ENCODE results near the gene CAAP1. TPM values are rescaled to one million over a fixed set of nuclear protein-coding genes. Genes with fewer than 3 reads are reported as not detected.

CAAP1 gene
- total and polyA plus RNA-seq, 4 donors = 6.9 to 13.9 (median 12.8) TPM

DNA sequence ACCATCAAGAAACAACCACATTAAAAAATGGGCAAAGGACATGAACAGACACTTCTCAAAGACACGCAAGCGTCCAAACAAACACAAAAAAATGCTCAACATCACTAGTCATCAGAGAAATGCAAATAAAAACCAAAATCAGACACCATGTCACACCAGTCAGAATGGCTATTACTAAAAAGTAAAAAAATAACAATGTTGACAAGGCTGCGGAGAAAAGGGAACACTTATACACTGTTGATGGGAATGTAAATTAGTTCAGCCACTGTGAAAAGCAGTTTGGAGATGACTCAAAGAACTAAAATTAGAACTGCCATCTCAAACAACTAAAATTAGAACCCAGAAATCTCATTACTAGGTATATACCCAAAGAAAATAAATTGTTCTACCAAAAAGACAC, 80.4 kb downstream of the CAAP1 start:
- H3K4me1 ChIP-seq (ENCODE audit: control insufficient read depth in 1 of 2, insufficient read depth in 2 of 2, low read length in 2 of 2) = no peaks in the 10 kb centered on the region
- no peaks in the 10 kb centered on the region for H3K27me3 ChIP-seq (ENCODE audit: control insufficient read depth in 1 of 2, insufficient read depth in 2 of 2, low read length in 1 of 2)
- DNase-seq (no peak), ATAC-seq (ENCODE audit: low FRiP score) (no peak)
- intact Hi-C loops (cut with DNase I) = no loop called here
- H3K9me3 ChIP-seq (ENCODE audit: control insufficient read depth, low read length) = no peaks in the 10 kb centered on the region
- no peak overlapping the region for H3K27ac ChIP-seq (ENCODE audit: low read depth in 1 of 2, low read length in 2 of 2)
- WGBS, 2 donors = 80 to 86% methylated on average over 3 of the region's 3 CpGs
- no peaks in the 10 kb centered on the region for H3K36me3 ChIP-seq (ENCODE audit: control insufficient read depth in 1 of 2, insufficient read depth in 2 of 2, low read length in 1 of 2)
- H3K4me3 ChIP-seq (ENCODE audit: low read length in 2 of 2) = no peak overlapping the region

GRCh38 chr9:26811106-26811505, 81.5 kb downstream of the CAAP1 start:
- intact Hi-C loops (cut with DNase I) = no loop called here
- Histone ChIP-seq H3K9me3 (ENCODE audit: control insufficient read depth, low read length) (no peaks in the 10 kb centered on the region), H3K36me3 (ENCODE audit: control insufficient read depth in 1 of 2, insufficient read depth in 2 of 2, low read length in 1 of 2) (no peaks in the 10 kb centered on the region), H3K27ac (ENCODE audit: low read depth in 1 of 2, low read length in 2 of 2) (no peak overlapping the region), H3K27me3 (ENCODE audit: control insufficient read depth in 1 of 2, insufficient read depth in 2 of 2, low read length in 1 of 2) (no peaks in the 10 kb centered on the region), H3K4me1 (ENCODE audit: control insufficient read depth in 1 of 2, insufficient read depth in 2 of 2, low read length in 2 of 2) (no peaks in the 10 kb centered on the region), H3K4me3 (ENCODE audit: low read length in 2 of 2) (no peak overlapping the region)
- DNase-seq (no peak), ATAC-seq (ENCODE audit: low FRiP score) (no peak)

DNA sequence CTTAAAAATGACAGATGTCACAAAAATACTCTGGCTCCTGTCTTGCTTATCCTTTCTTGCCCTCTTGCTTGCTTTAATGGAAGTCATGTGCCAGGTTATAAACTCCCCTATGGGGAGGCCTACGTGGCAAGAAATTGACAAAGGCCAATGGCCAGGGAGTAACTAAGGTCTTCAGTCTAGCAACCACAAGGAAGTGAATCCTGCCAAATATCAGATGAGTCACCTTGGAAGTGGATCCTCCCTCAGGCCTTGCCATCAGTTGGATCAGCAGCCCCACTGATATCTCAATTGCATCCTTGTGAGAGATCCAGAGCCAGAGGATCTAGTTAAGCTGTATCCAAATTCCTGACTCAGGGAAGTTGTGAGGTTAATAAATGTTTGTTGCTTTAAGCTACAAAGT, 82.8 kb downstream of the CAAP1 start:
- Histone ChIP-seq H3K4me3 (ENCODE audit: low read length in 2 of 2) (no peak overlapping the region), H3K27me3 (ENCODE audit: control insufficient read depth in 1 of 2, insufficient read depth in 2 of 2, low read length in 1 of 2) (no peaks in the 10 kb centered on the region), H3K4me1 (ENCODE audit: control insufficient read depth in 1 of 2, insufficient read depth in 2 of 2, low read length in 2 of 2) (no peaks in the 10 kb centered on the region), H3K27ac (ENCODE audit: low read depth in 1 of 2, low read length in 2 of 2) (no peak overlapping the region), H3K36me3 (ENCODE audit: control insufficient read depth in 1 of 2, insufficient read depth in 2 of 2, low read length in 1 of 2) (no peaks in the 10 kb centered on the region), H3K9me3 (ENCODE audit: control insufficient read depth, low read length) (no peaks in the 10 kb centered on the region)
- ATAC-seq (ENCODE audit: low FRiP score) (no peak), DNase-seq (no peak)
- intact Hi-C loops (cut with DNase I) = no loop called here
- 70 to 71% methylated on average over 1 of the region's 1 CpG for WGBS, 2 donors

GRCh38 chr9:26807161-26807560, 85.4 kb downstream of the CAAP1 start:
- intact Hi-C loops (cut with DNase I) = no loop called here
- DNase-seq = no peak
- H3K36me3 ChIP-seq (ENCODE audit: control insufficient read depth in 1 of 2, insufficient read depth in 2 of 2, low read length in 1 of 2) = no peaks in the 10 kb centered on the region
- ATAC-seq (ENCODE audit: low FRiP score) = no peak
- H3K27ac ChIP-seq (ENCODE audit: low read depth in 1 of 2, low read length in 2 of 2) = no peak overlapping the region
- no peaks in the 10 kb centered on the region for H3K9me3 ChIP-seq (ENCODE audit: control insufficient read depth, low read length)
- no peaks in the 10 kb centered on the region for H3K4me1 ChIP-seq (ENCODE audit: control insufficient read depth in 1 of 2, insufficient read depth in 2 of 2, low read length in 2 of 2)
- whole genome bisulfite sequencing, 2 donors = 74 to 80% methylated on average over 5 of the region's 5 CpGs
- no peaks in the 10 kb centered on the region for H3K27me3 ChIP-seq (ENCODE audit: control insufficient read depth in 1 of 2, insufficient read depth in 2 of 2, low read length in 1 of 2)
- no peak overlapping the region for H3K4me3 ChIP-seq (ENCODE audit: low read length in 2 of 2)

GRCh38 chr9:26802921-26803320, 89.7 kb downstream of the CAAP1 start:
- no peaks in the 10 kb centered on the region for H3K27me3 ChIP-seq (ENCODE audit: control insufficient read depth in 1 of 2, insufficient read depth in 2 of 2, low read length in 1 of 2)
- no peaks in the 10 kb centered on the region for H3K4me1 ChIP-seq (ENCODE audit: control insufficient read depth in 1 of 2, insufficient read depth in 2 of 2, low read length in 2 of 2)
- H3K4me3 ChIP-seq (ENCODE audit: low read length in 2 of 2) = no peak overlapping the region
- H3K36me3 ChIP-seq (ENCODE audit: control insufficient read depth in 1 of 2, insufficient read depth in 2 of 2, low read length in 1 of 2) = no peaks in the 10 kb centered on the region
- WGBS, 2 donors = 82 to 89% methylated on average over 2 of the region's 2 CpGs
- no peak overlapping the region for H3K27ac ChIP-seq (ENCODE audit: low read depth in 1 of 2, low read length in 2 of 2)
- no peak for ATAC-seq (ENCODE audit: low FRiP score)
- DNase-seq = no peak
- intact Hi-C loops (cut with DNase I) = no loop called here
- H3K9me3 ChIP-seq (ENCODE audit: control insufficient read depth, low read length) = no peaks in the 10 kb centered on the region

- no peak overlapping the region for H3K4me3 ChIP-seq (ENCODE audit: low read length in 2 of 2)
- ATAC-seq (ENCODE audit: low FRiP score) (no peak), DNase-seq (no peak)
- no peaks in the 10 kb centered on the region for H3K36me3 ChIP-seq (ENCODE audit: control insufficient read depth in 1 of 2, insufficient read depth in 2 of 2, low read length in 1 of 2)
- H3K9me3 ChIP-seq (ENCODE audit: control insufficient read depth, low read length) = no peaks in the 10 kb centered on the region
- H3K27ac ChIP-seq (ENCODE audit: low read depth in 1 of 2, low read length in 2 of 2) = no peak overlapping the region
- no peaks in the 10 kb centered on the region for H3K4me1 ChIP-seq (ENCODE audit: control insufficient read depth in 1 of 2, insufficient read depth in 2 of 2, low read length in 2 of 2)
- no peaks in the 10 kb centered on the region for H3K27me3 ChIP-seq (ENCODE audit: control insufficient read depth in 1 of 2, insufficient read depth in 2 of 2, low read length in 1 of 2)
- intact Hi-C loops (cut with DNase I) = no loop called here
- WGBS, 2 donors = 72 to 76% methylated on average over 3 of the region's 3 CpGs
Measured at GRCh38 chr9:26801772-26802171, 90.8 kb downstream of the CAAP1 start.

GRCh38 chr9:26800322-26800721, 92.3 kb downstream of the CAAP1 start:
- no peak for ATAC-seq (ENCODE audit: low FRiP score)
- intact Hi-C loops (cut with DNase I) = no loop called here

GRCh38 chr9:26791274-26791673, 101.3 kb downstream of the CAAP1 start:
- H3K4me3 ChIP-seq (ENCODE audit: low read length in 2 of 2) = no peak overlapping the region
- ATAC-seq (ENCODE audit: low FRiP score) = no peak
- no peaks in the 10 kb centered on the region for H3K9me3 ChIP-seq (ENCODE audit: control insufficient read depth, low read length)
- no peaks in the 10 kb centered on the region for H3K27me3 ChIP-seq (ENCODE audit: control insufficient read depth in 1 of 2, insufficient read depth in 2 of 2, low read length in 1 of 2)
- H3K36me3 ChIP-seq (ENCODE audit: control insufficient read depth in 1 of 2, insufficient read depth in 2 of 2, low read length in 1 of 2) = no peaks in the 10 kb centered on the region
- H3K27ac ChIP-seq (ENCODE audit: low read depth in 1 of 2, low read length in 2 of 2) = no peak overlapping the region
- no peak for DNase-seq
- WGBS, 2 donors = 86 to 88% methylated on average over 5 of the region's 5 CpGs
- intact Hi-C loops (cut with DNase I) = no loop called here
- no peaks in the 10 kb centered on the region for H3K4me1 ChIP-seq (ENCODE audit: control insufficient read depth in 1 of 2, insufficient read depth in 2 of 2, low read length in 2 of 2)

More at GRCh38 chr9:26800322-26800721, 92.3 kb downstream of the CAAP1 start:
- no peak for DNase-seq
- Histone ChIP-seq H3K4me3 (ENCODE audit: low read length in 2 of 2) (no peak overlapping the region), H3K36me3 (ENCODE audit: control insufficient read depth in 1 of 2, insufficient read depth in 2 of 2, low read length in 1 of 2) (no peaks in the 10 kb centered on the region), H3K9me3 (ENCODE audit: control insufficient read depth, low read length) (no peaks in the 10 kb centered on the region), H3K27ac (ENCODE audit: low read depth in 1 of 2, low read length in 2 of 2) (no peak overlapping the region), H3K27me3 (ENCODE audit: control insufficient read depth in 1 of 2, insufficient read depth in 2 of 2, low read length in 1 of 2) (no peaks in the 10 kb centered on the region), H3K4me1 (ENCODE audit: control insufficient read depth in 1 of 2, insufficient read depth in 2 of 2, low read length in 2 of 2) (no peaks in the 10 kb centered on the region)
